Neural cell (in vitro differentiated cells): ENCODE data around the gene DUSP28. TPM values are rescaled to one million over a fixed set of nuclear protein-coding genes. Genes with fewer than 3 reads are reported as not detected.

Source experiments
- H2AFZ ChIP-seq: fragments of 200-600, 300-800 bp; sonication (generic), shearing (Covaris generic); 2 replicates; pipeline ENCODE4 v1.6.0; 2014; ENCODE audit warnings: low read depth, mild to moderate bottlenecking, antibody characterized with exemption, low read length, moderate library complexity
- H3F3A ChIP-seq: fragments of 200-600 bp; shearing (Covaris generic); 2 replicates; pipeline ENCODE4 v1.6.1; 2016; ENCODE audit warnings: mild to moderate bottlenecking, moderate library complexity, mixed read lengths, antibody characterized with exemption, low read length; ENCODE audit not compliant: insufficient read depth, poor library complexity, severe bottlenecking
- H3K27ac ChIP-seq: fragments of 200-600, 300-800 bp; sonication (generic), shearing (Covaris generic); 2 replicates; pipeline ENCODE4 v1.5.1; 2014; ENCODE audit warnings: mild to moderate bottlenecking, low read length, moderate library complexity
- H3K27me3 ChIP-seq: fragments of 300-800, 200-600 bp; sonication (generic), shearing (Covaris generic); 2 replicates; pipeline ENCODE4 v1.6.0; 2014; ENCODE audit warnings: mild to moderate bottlenecking, low read depth, low read length, moderate library complexity; ENCODE audit not compliant: insufficient read depth
- H3K36me3 ChIP-seq: fragments of 300-800, 200-600 bp; sonication (generic), shearing (Covaris generic); 2 replicates; pipeline ENCODE4 v1.5.1; 2014; ENCODE audit warnings: mild to moderate bottlenecking, antibody characterized with exemption, low read length, moderate library complexity; ENCODE audit not compliant: insufficient read depth
- H3K4me2 ChIP-seq: fragments of 300-800, 200-600 bp; sonication (generic), shearing (Covaris generic); 2 replicates; pipeline ENCODE4 v1.6.0; 2014; ENCODE audit warnings: mild to moderate bottlenecking, low read length
- H3K4me3 ChIP-seq: fragments of 300-800, 200-600 bp; sonication (generic), shearing (Covaris generic); 2 replicates; pipeline ENCODE4 v1.5.1; 2014; ENCODE audit warnings: mild to moderate bottlenecking, low read length, moderate library complexity
- H3K79me2 ChIP-seq: fragments of 200-600 bp; shearing (Covaris generic); replicated peaks from 2 replicates; pipeline ENCODE4 v1.6.0; 2014; ENCODE audit warnings: mild to moderate bottlenecking, low read length, moderate library complexity; ENCODE audit not compliant: insufficient read depth
- H3K9ac ChIP-seq: fragments of 300-800, 200-600 bp; sonication (generic), shearing (Covaris generic); 2 replicates; pipeline ENCODE4 v1.6.1; 2016; ENCODE audit warnings: mild to moderate bottlenecking, low read length, mixed read lengths
- H3K9me2 ChIP-seq: fragments of 200-600 bp; shearing (Covaris generic); 2 replicates; pipeline ENCODE4 v1.6.1; 2016; ENCODE audit warnings: mild to moderate bottlenecking, low read length, mixed read lengths; ENCODE audit not compliant: insufficient read depth
- H3K9me3 ChIP-seq: fragments of 200-600, 300-800 bp; sonication (generic), shearing (Covaris generic); 2 replicates; pipeline ENCODE4 v1.6.1; 2016; ENCODE audit warnings: mild to moderate bottlenecking, mixed run types, low read length, moderate library complexity, mixed read lengths
- H4K20me1 ChIP-seq: fragments of 200-600 bp; shearing (Covaris generic); 2 replicates; pipeline ENCODE4 v1.6.1; 2016; ENCODE audit warnings: mild to moderate bottlenecking, mixed run types; ENCODE audit not compliant: insufficient read depth
- CTCF ChIP-seq: fragments of 450-650 bp; IDR thresholded peaks from 2 replicates; pipeline ENCODE4 v1.5.1; 2014; ENCODE audit warnings: antibody characterized with exemption, mild to moderate bottlenecking, moderate library complexity; ENCODE audit not compliant: poor library complexity, severe bottlenecking
- EP300 ChIP-seq: fragments of 450-650 bp; conservative IDR thresholded peaks from 2 replicates; pipeline ENCODE4 v1.6.1; 2014; ENCODE audit warnings: antibody characterized with exemption, mild to moderate bottlenecking, moderate library complexity; ENCODE audit not compliant: poor library complexity, severe bottlenecking
- EZH2 ChIP-seq: fragments of 200-600, 300-800 bp; shearing (Covaris generic), sonication (generic); IDR thresholded peaks from 2 replicates; pipeline ENCODE4 v1.6.1; 2014; ENCODE audit warnings: antibody characterized with exemption, low read length, borderline replicate concordance, mild to moderate bottlenecking; ENCODE audit not compliant: insufficient read depth, poor library complexity, severe bottlenecking
- MXI1 ChIP-seq: fragments of 450-650 bp; conservative IDR thresholded peaks from 2 replicates; pipeline ENCODE4 v1.6.1; 2014; ENCODE audit warnings: antibody characterized with exemption, mild to moderate bottlenecking; ENCODE audit not compliant: poor library complexity, severe bottlenecking
- POLR2AphosphoS5 ChIP-seq: IDR thresholded peaks from 2 replicates; pipeline ENCODE4 v1.6.1; 2012
- RAD21 ChIP-seq: fragments of 450-650 bp; conservative IDR thresholded peaks from 2 replicates; pipeline ENCODE4 v1.6.1; 2014; ENCODE audit warnings: antibody characterized with exemption, mild to moderate bottlenecking, moderate library complexity
- REST ChIP-seq: IDR thresholded peaks from 2 replicates; pipeline ENCODE4 v1.6.1; 2012; ENCODE audit warnings: borderline replicate concordance
- SMC3 ChIP-seq: fragments of 450-650 bp; conservative IDR thresholded peaks from 2 replicates; pipeline ENCODE4 v1.6.1; 2014; ENCODE audit warnings: antibody characterized with exemption, mild to moderate bottlenecking, moderate library complexity; ENCODE audit not compliant: poor library complexity
- TAF1 ChIP-seq: IDR thresholded peaks from 2 replicates; pipeline ENCODE4 v1.6.1; 2012; ENCODE audit warnings: low read depth
- polyA plus RNA-seq: library from polyadenylated mRNA; depleted of rRNA; stranded (reverse); fragments of >200 nt; gene quantifications from 2 replicates; pipeline ENCODE4 v1.2.3, GENCODE V29; 2014

The DUSP28 gene
- polyA plus RNA-seq, 1 donor from 2014 or later, result 26.6 TPM

- Histone ChIP-seq H3K9ac (no peak overlapping the region), H3K9me2 (no peaks in the 10 kb centered on the region), H3K4me3 (no peak overlapping the region), H3F3A (no peaks in the 10 kb centered on the region), H2AFZ (no peak overlapping the region), H3K4me2 (no peak overlapping the region), H3K9me3 (no peaks in the 10 kb centered on the region), H3K27me3 (no peaks in the 10 kb centered on the region), H4K20me1 (no peaks in the 10 kb centered on the region), H3K79me2 (no peaks in the 10 kb centered on the region), H3K36me3 (no peaks in the 10 kb centered on the region), H3K27ac (no peak overlapping the region)
- TF ChIP-seq EP300 (no peak), POLR2AphosphoS5 (no peak), REST (no peak), TAF1 (no peak), SMC3 (no peak), CTCF (no peak), RAD21 (no peak), EZH2 (no peak)
Observed at GRCh38 chr2:240551288-240551687, 8.9 kb upstream of the DUSP28 start.

GRCh38 chr2:240551811-240552210 lies 8.3 kb upstream of the DUSP28 start:
- TF ChIP-seq REST (no peak), EZH2 (no peak), TAF1 (no peak), POLR2AphosphoS5 (no peak), EP300 (no peak), RAD21 (no peak), MXI1 (no peak), SMC3 (no peak), CTCF (no peak)
- Histone ChIP-seq H3K9me3 (no peaks in the 10 kb centered on the region), H3K4me2 (no peak overlapping the region), H3K36me3 (no peaks in the 10 kb centered on the region), H3K9me2 (no peaks in the 10 kb centered on the region), H3K27ac (no peak overlapping the region), H4K20me1 (no peaks in the 10 kb centered on the region), H3F3A (no peaks in the 10 kb centered on the region), H3K9ac (no peak overlapping the region), H3K4me3 (no peak overlapping the region), H2AFZ (no peak overlapping the region), H3K27me3 (no peaks in the 10 kb centered on the region), H3K79me2 (no peaks in the 10 kb centered on the region)
